IMR-90 (cell line): ENCODE measurements around the gene RC3H1. TPM values are rescaled to one million over a fixed set of nuclear protein-coding genes. Genes with fewer than 3 reads are reported as not detected.

Source experiments
- ATAC-seq: fragments of 200-7000 bp; cut with Tn5 transposase; 2 replicates; pipeline ENCODE4 v1.9.1; 2020; ENCODE audit warnings: low read depth, mild to moderate bottlenecking, moderate library complexity
- BruUV-seq: library from RNA; stranded (reverse); fragments of 400-500 nt; replicated peaks from 2 replicates; lab custom pipeline; 2021; lab: Mats Ljungman, UMichigan
- CTCF ChIA-PET: fragments of 300-600 bp; formaldehyde crosslinking; extraction: SDS; loops from one replicate; lab custom pipeline; 2021; ENCODE audit warnings: antibody characterized with exemption; lab: Yijun Ruan, JAX
- POLR2A ChIA-PET: fragments of 300-600 bp; sonication (Branson Sonifier 250); formaldehyde crosslinking; loops from one replicate; lab custom pipeline; 2022; ENCODE audit warnings: antibody characterized with exemption; ENCODE audit not compliant: unreplicated experiment; lab: Charles Lee
- DNase-seq: peaks from one replicate; pipeline ENCODE4 v3.0.0; 2013
- H2AFZ ChIP-seq: replicated peaks from 2 replicates; pipeline ENCODE3; 2013; ENCODE audit warnings: low read length, mild to moderate bottlenecking; ENCODE audit not compliant: poor library complexity
- H2AK5ac ChIP-seq: 2 replicates; pipeline ENCODE4 v1.6.1; 2013; ENCODE audit warnings: low read depth, low read length, inconsistent platforms
- H2AK9ac ChIP-seq: replicated peaks from 2 replicates; pipeline ENCODE3; 2013; ENCODE audit warnings: mild to moderate bottlenecking, low read depth, low read length, moderate library complexity; ENCODE audit not compliant: poor library complexity
- H2BK120ac ChIP-seq: 2 replicates; pipeline ENCODE4 v1.6.1; 2013; ENCODE audit warnings: low read depth, low read length, inconsistent platforms
- H2BK15ac ChIP-seq: 3 replicates; pipeline ENCODE4 v1.6.1; 2013; ENCODE audit warnings: low read depth, low read length, inconsistent platforms
- H2BK20ac ChIP-seq: 2 replicates; pipeline ENCODE4 v1.6.1; 2013; ENCODE audit warnings: low read depth, mild to moderate bottlenecking, inconsistent platforms, low read length, moderate library complexity
- H2BK5ac ChIP-seq: 2 replicates; pipeline ENCODE4 v1.6.1; 2013; ENCODE audit warnings: mild to moderate bottlenecking, low read depth, low read length, inconsistent platforms; ENCODE audit not compliant: poor library complexity, severe bottlenecking
- H3K14ac ChIP-seq: replicated peaks from 2 replicates; pipeline ENCODE4 v1.6.1; 2013; ENCODE audit warnings: low read depth, low read length, inconsistent platforms
- H3K18ac ChIP-seq: 2 replicates; pipeline ENCODE4 v1.6.1; 2013; ENCODE audit warnings: low read depth, low read length, control low read depth
- H3K23ac ChIP-seq: 2 replicates; pipeline ENCODE4 v1.6.1; 2013; ENCODE audit warnings: low read depth, low read length, inconsistent platforms
- H3K27ac ChIP-seq: 2 replicates; pipeline ENCODE4 v1.5.1; 2013; ENCODE audit warnings: mild to moderate bottlenecking, control low read depth, low read length; ENCODE audit not compliant: insufficient read depth
- H3K27me3 ChIP-seq: 2 replicates; pipeline ENCODE4 v1.6.1; 2013; ENCODE audit warnings: low read length; ENCODE audit not compliant: control insufficient read depth, insufficient read depth
- H3K36me3 ChIP-seq: 2 replicates; pipeline ENCODE4 v1.6.1; 2013; ENCODE audit warnings: low read length, mixed read lengths; ENCODE audit not compliant: control insufficient read depth, insufficient read depth
- H3K4ac ChIP-seq: 2 replicates; pipeline ENCODE4 v1.6.1; 2013; ENCODE audit warnings: low read depth, low read length, inconsistent platforms
- H3K4me1 ChIP-seq: 2 replicates; pipeline ENCODE4 v1.6.1; 2013; ENCODE audit warnings: low read length, mixed read lengths; ENCODE audit not compliant: control insufficient read depth, insufficient read depth
- H3K4me2 ChIP-seq: 2 replicates; pipeline ENCODE4 v1.6.1; 2013; ENCODE audit warnings: low read depth, mild to moderate bottlenecking, control low read depth, low read length, moderate library complexity
- H3K4me3 ChIP-seq: 2 replicates; pipeline ENCODE4 v1.5.1; 2013; ENCODE audit warnings: low read depth, mild to moderate bottlenecking, control low read depth, low read length, moderate library complexity; ENCODE audit not compliant: insufficient read depth
- H3K56ac ChIP-seq: 2 replicates; pipeline ENCODE4 v1.6.1; 2013; ENCODE audit warnings: low read length, inconsistent platforms; ENCODE audit not compliant: insufficient read depth; ENCODE audit errors: extremely low read depth
- H3K79me1 ChIP-seq, 2 experiments: 2 replicates each; pipeline ENCODE4 v1.6.1; 2013; ENCODE audit warnings: low read length in 2 of 2, inconsistent platforms in 1 of 2, low read depth in 1 of 2
- H3K9ac ChIP-seq: 2 replicates; pipeline ENCODE4 v1.6.1; 2013; ENCODE audit warnings: low read depth, low read length, control low read depth
- H3K9me1 ChIP-seq: 2 replicates; pipeline ENCODE4 v1.6.1; 2013; ENCODE audit warnings: low read length, inconsistent platforms; ENCODE audit not compliant: insufficient read depth
- H3K9me3 ChIP-seq: 2 replicates; pipeline ENCODE4 v1.6.1; 2013; ENCODE audit warnings: low read length; ENCODE audit not compliant: control insufficient read depth, insufficient read depth
- H4K20me1 ChIP-seq: 2 replicates; pipeline ENCODE4 v1.6.1; 2013; ENCODE audit warnings: low read length, inconsistent platforms; ENCODE audit not compliant: insufficient read depth
- H4K5ac ChIP-seq: 2 replicates; pipeline ENCODE4 v1.6.1; 2013; ENCODE audit warnings: mild to moderate bottlenecking, low read depth, low read length, control low read depth
- H4K8ac ChIP-seq, 2 experiments: 2 replicates each; pipeline ENCODE4 v1.6.1; 2013; ENCODE audit warnings: low read depth in 2 of 2, low read length in 2 of 2, control low read depth in 1 of 2, inconsistent platforms in 1 of 2
- H4K91ac ChIP-seq: 2 replicates; pipeline ENCODE4 v1.6.1; 2013; ENCODE audit warnings: low read depth, low read length, inconsistent platforms; ENCODE audit not compliant: insufficient read depth
- BHLHE40 ChIP-seq: fragments of 150-350 bp; IDR thresholded peaks from 2 replicates; pipeline ENCODE4 v1.6.1; 2016; ENCODE audit warnings: mild to moderate bottlenecking, low read depth, low read length
- MAFK ChIP-seq: IDR thresholded peaks from 2 replicates; pipeline ENCODE4 v1.6.1; 2012; ENCODE audit warnings: low read depth, low read length, improper control_type of control experiment
- SMC3 ChIP-seq: fragments of 150-350 bp; IDR thresholded peaks from 2 replicates; pipeline ENCODE4 v1.6.1; 2016; ENCODE audit warnings: low read depth, mild to moderate bottlenecking, antibody characterized with exemption, low read length, moderate library complexity
- WGBS, 2 experiments: methylation state at CpG; one replicate each; pipeline versions ENCODE4 v1.1.5 to v1.1.7; 2013; ENCODE audit warnings: missing lambda C conversion rate in 2 of 2; ENCODE audit not compliant: insufficient read length in 1 of 2; ENCODE audit errors: extremely low coverage in 2 of 2; 5-methylcytosine and 5-hydroxymethylcytosine counted together
- dilution Hi-C: fragments of 300-500 bp; cut with HindIII; formaldehyde crosslinking; loops from one replicate; pipeline ENCODE4 v1.14.3; 2018; ENCODE audit warnings: low sequenced_read_pairs; ENCODE audit not compliant: unreplicated experiment
- in situ Hi-C: fragments of 300-500 bp; cut with MboI; formaldehyde crosslinking; loops from 3 replicates; pipeline ENCODE4 v1.14.3; 2019; ENCODE audit warnings: low sequenced_read_pairs, inconsistent platforms, mixed read lengths
- intact Hi-C: fragments of 100-400 bp; cut with micrococcal nuclease; formaldehyde crosslinking; loops from 2 replicates; pipeline ENCODE4 v1.10.0; 2022
- polyA plus RNA-seq, 3 experiments: library from polyadenylated mRNA; depleted of rRNA; stranded (reverse); fragments of >200 nt; gene quantifications; 2 replicates each; pipeline ENCODE4 v1.2.3, GENCODE V29; 2012; ENCODE audit warnings: low replicate concordance in 1 of 3
- total RNA-seq: library from RNA; depleted of rRNA; stranded (reverse); fragments of >200 nt; gene quantifications from 2 replicates; pipeline ENCODE4 v1.2.3, GENCODE V29; 2012

The RC3H1 gene
- total and polyA plus RNA-seq, 2 of the 4 experiments (the other 2 are of a cell fraction): 5.1 to 39.3 TPM

- ChIA-PET CTCF (no interaction called here), POLR2A (no interaction called here)
- Histone ChIP-seq H3K56ac (no peak overlapping the region), H4K5ac (0 out of 2 replicates have a peak overlapping the region, but pooled peaks have one; percentile 4), H3K4me2 (peak overlapping the region; percentile 87; the same call in 1 of the 2 replicates), H3K4me1 (peaks cover 19% of the 10 kb centered on the region), H2BK15ac (no peak overlapping the region), H3K4ac (no peak overlapping the region), H3K9me1 (peaks cover 14% of the 10 kb centered on the region), H2AK9ac (no peak overlapping the region), H3K14ac (no peak overlapping the region), H3K36me3 (peaks cover 10% of the 10 kb centered on the region), H3K9ac (no peak overlapping the region), H3K4me3 (no peak overlapping the region), H2AK5ac (no peak overlapping the region), H2BK5ac (peak overlapping the region; percentile 71), H3K27me3 (no peaks in the 10 kb centered on the region), H4K20me1 (peaks cover 46% of the 10 kb centered on the region), H2AFZ (no peak overlapping the region), H3K9me3 (no peaks in the 10 kb centered on the region), H2BK120ac (no peak overlapping the region), H4K91ac (no peak overlapping the region), H3K27ac (no peak overlapping the region), H3K79me1 (peaks cover 20 to 76% of the 10 kb centered on the region in 2 experiments), H2BK20ac (no peak overlapping the region), H3K18ac (no peak overlapping the region; the same call in 1 of the 2 replicates), H3K23ac (no peak overlapping the region), H4K8ac (no peak overlapping the region; a peak in 1 of 4 replicates)
- dilution Hi-C loops (no loop called here), in situ Hi-C loops (loop anchor here (10.0 kb wide), 1 partner anchor 77 kb away; no protein-coding TSS in a partner anchor), intact Hi-C loops (loop anchor here (1.0 kb wide), 1 partner anchor 9 kb away; no protein-coding TSS in a partner anchor)
- DNase-seq: peak; percentile 70
- ATAC-seq: peak; percentile 81
- TF ChIP-seq BHLHE40: no peak
- no peak for TF ChIP-seq SMC3
- TF ChIP-seq MAFK: no peak
- BruUV-seq: no TSS peak
- WGBS, 2 experiments: no CpG with 5 or more reads among the region's 1 CpG
Measured at GRCh38 chr1:173997791-173998190, 24.4 kb downstream of the RC3H1 start.
